Mesenteric fat pad (tissue), 1 donor: ENCODE data around the gene CCL7. TPM values are rescaled to one million over a fixed set of nuclear protein-coding genes. Genes with fewer than 3 reads are reported as not detected.

ENCODE experiments used
- DNase-seq: peaks from one replicate; pipeline ENCODE4 v3.0.0-alpha.2; 2020; ENCODE audit warnings: low spot score
- total RNA-seq: library from RNA; stranded (reverse); fragmentation: NEBNext Ultra II Directional; extraction: Animal tissue kit (Norgen Biotek cat#: 25700); gene quantifications from one replicate; pipeline ENCODE4 v1.2.1, GENCODE V29; 2021
- donor health status: DM: yes; HTN: yes; CAD: no.

CCL7 gene
- total RNA-seq, 1 donor from 2014 or later: 1.3 TPM

GRCh38 chr17:34285286-34285792 lies 15.3 kb downstream of the CCL7 start, which contains the start of gene CCL11:
Gene CCL11, plus strand, starts transcription at chr17:34285742. Its CDS starts 67 bp downstream, at chr17:34285809.
- no peak for DNase-seq

GRCh38 chr17:34287875-34288274 lies 17.9 kb downstream of the CCL7 start:
- no peak for DNase-seq

GRCh38 chr17:34290586-34290985 lies 20.6 kb downstream of the CCL7 start:
- no peak for DNase-seq

- no peak for DNase-seq
Measured at GRCh38 chr17:34291721-34292348, 21.8 kb downstream of the CCL7 start.

- DNase-seq: no peak
Measured at GRCh38 chr17:34299027-34299426, 29.0 kb downstream of the CCL7 start.

GRCh38 chr17:34299956-34300577 lies 30.0 kb downstream of the CCL7 start:
- DNase-seq: no peak

GRCh38 chr17:34300652-34301370 lies 30.8 kb downstream of the CCL7 start:
- DNase-seq: no peak

- DNase-seq: no peak
Measured at GRCh38 chr17:34301986-34302385, 32.0 kb downstream of the CCL7 start.

GRCh38 chr17:34302636-34303035 lies 32.6 kb downstream of the CCL7 start:
- no peak for DNase-seq

- no peak for DNase-seq
Measured at GRCh38 chr17:34303606-34304005, 33.6 kb downstream of the CCL7 start.

- no peak for DNase-seq
Measured at GRCh38 chr17:34305061-34305460, 35.0 kb downstream of the CCL7 start.

- no peak for DNase-seq
Measured at GRCh38 chr17:34305606-34306005, 35.6 kb downstream of the CCL7 start.

- no peak for DNase-seq
Measured at GRCh38 chr17:34306466-34306865, 36.4 kb downstream of the CCL7 start.

- no peak for DNase-seq
Measured at GRCh38 chr17:34307110-34307509, 37.1 kb downstream of the CCL7 start.

- DNase-seq: no peak
Measured at GRCh38 chr17:34308371-34308770, 38.4 kb downstream of the CCL7 start.

GRCh38 chr17:34311291-34311690 lies 41.3 kb downstream of the CCL7 start:
- no peak for DNase-seq

GRCh38 chr17:34312080-34312479 lies 42.1 kb downstream of the CCL7 start:
- DNase-seq: no peak

- no peak for DNase-seq
Measured at GRCh38 chr17:34313164-34313563, 43.1 kb downstream of the CCL7 start.

GRCh38 chr17:34314279-34314678 lies 44.3 kb downstream of the CCL7 start:
- no peak for DNase-seq

- no peak for DNase-seq
Measured at GRCh38 chr17:34318474-34318873, 48.5 kb downstream of the CCL7 start.

GRCh38 chr17:34319039-34319483 lies 49.0 kb downstream of the CCL7 start, which contains the start of gene CCL8:
Gene CCL8, plus strand, starts transcription at chr17:34319435. Its CDS starts 67 bp downstream, at chr17:34319502.
- DNase-seq: no peak
